Left lung (tissue), 10 donors: ENCODE measurements around the gene GPC5. TPM values are rescaled to one million over a fixed set of nuclear protein-coding genes. Genes with fewer than 3 reads are reported as not detected.

Experiments
- ATAC-seq: fragments of 200-7000 bp; cut with Tn5 transposase; one replicate; pipeline ENCODE4 v1.9.1; 2020; ENCODE audit warnings: moderate library complexity
- DNase-seq, 4 donors: peaks; one replicate each; pipeline ENCODE4 v3.0.0-alpha.2; 2013 to 2020
- H3K27ac ChIP-seq, 2 donors: fragments of 200-600 bp; sonication (generic) in 1 of 2; one replicate each; pipeline versions ENCODE4 v1.5.0 to v1.8.0; 2020 to 2021
- H3K27me3 ChIP-seq, 2 donors: fragments of 200-600 bp; sonication (generic) in 1 of 2; one replicate each; pipeline versions ENCODE4 v1.5.0 to v1.8.0; 2020 to 2021
- H3K36me3 ChIP-seq, 2 donors: fragments of 200-600 bp; sonication (generic) in 1 of 2; one replicate each; pipeline versions ENCODE4 v1.5.0 to v1.8.0; 2020 to 2021
- H3K4me1 ChIP-seq, 2 donors: fragments of 200-600 bp; one replicate each; pipeline ENCODE4 v1.8.0; 2021
- H3K4me3 ChIP-seq, 2 donors: fragments of 200-600 bp; sonication (generic) in 1 of 2; one replicate each; pipeline versions ENCODE4 v1.5.0 to v1.8.0; 2020 to 2021; ENCODE audit warnings: mild to moderate bottlenecking in 1 of 2
- H3K9me3 ChIP-seq, 2 donors: fragments of 200-600 bp; sonication (generic) in 1 of 2; one replicate each; pipeline versions ENCODE4 v1.5.0 to v1.8.0; 2020 to 2021
- CTCF ChIP-seq, 2 donors: fragments of 200-600 bp; sonication (generic) in 1 of 2; IDR thresholded peaks; one replicate each; pipeline versions ENCODE4 v1.5.0 to v1.8.0; 2021; ENCODE audit warnings: antibody characterized with exemption in 2 of 2
- intact Hi-C, 2 donors: fragments of 100-400 bp; cut with DNase I; formaldehyde crosslinking; loops; one replicate each; pipeline versions ENCODE4 v1.11.2 to v1.14.2; 2022
- polyA plus RNA-seq, 6 donors: library from polyadenylated mRNA; unstranded; fragments of 120-200 nt; gene quantifications; one replicate each; pipeline ENCODE4 v1.2.1, GENCODE V29; 2013; ENCODE audit not compliant: insufficient read length in 6 of 6
- total RNA-seq, 2 donors: library from RNA; stranded (reverse); fragmentation: NEBNext Ultra II Directional; extraction: Animal tissue kit (Norgen Biotek cat#: 25700); gene quantifications; one replicate each; pipeline ENCODE4 v1.2.1, GENCODE V29; 2021
- donor health status: DM: no; HTN: yes; CAD: no.
- donor health status: DM: no; HTN: no; CAD: no.

The GPC5 gene
- total and polyA plus RNA-seq, 8 donors = 9.2 to 19.5 (median 11.5) TPM

DNA sequence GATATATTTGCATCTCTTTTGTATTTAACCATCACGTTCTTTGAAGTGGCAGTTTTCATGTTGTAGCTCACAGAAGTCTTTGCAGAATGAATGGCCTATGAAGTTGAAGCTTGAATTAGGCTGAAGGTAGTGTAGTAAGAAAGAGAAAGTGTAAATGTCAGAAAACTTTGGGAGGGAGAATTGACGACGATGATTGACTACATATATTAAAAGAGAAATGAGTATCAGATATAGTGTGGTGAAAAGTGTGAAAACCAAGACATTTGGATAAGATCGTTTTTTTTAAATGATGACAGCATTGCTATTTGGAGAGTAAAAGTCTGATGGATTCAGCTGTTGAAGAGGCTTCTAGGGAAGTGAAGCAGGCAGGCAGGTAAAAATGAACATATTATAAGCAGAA lies 14.6 kb upstream of the GPC5 start:
- intact Hi-C loops = no loop called here

DNA sequence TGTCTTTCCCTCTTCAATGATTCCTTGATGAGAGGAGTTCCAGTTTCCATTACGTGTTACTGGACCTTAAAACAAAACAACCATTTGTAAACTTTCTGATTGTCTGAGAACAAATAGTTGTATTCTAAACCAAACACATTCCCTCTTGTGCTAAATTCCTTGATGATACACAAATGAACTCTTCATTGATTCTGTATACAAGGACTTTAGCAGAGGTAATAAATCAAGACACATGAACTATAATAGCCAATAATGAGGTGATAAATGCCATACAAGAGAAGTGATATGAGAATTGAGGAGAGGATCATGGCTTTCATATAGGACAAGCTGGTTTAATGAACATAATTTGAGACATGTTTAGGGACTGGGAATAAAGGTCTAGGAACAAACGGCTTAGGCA lies 13.5 kb upstream of the GPC5 start:
- H3K9me3 ChIP-seq = no peaks in the 10 kb centered on the region
- H3K27me3 ChIP-seq = no peaks in the 10 kb centered on the region
- ATAC-seq (no peak), DNase-seq (no peak)
- H3K4me1 ChIP-seq = no peaks in the 10 kb centered on the region
- no peak for TF ChIP-seq CTCF (IDR thresholded peaks at IDR 0.05)
- intact Hi-C loops = no loop called here
- no peak overlapping the region for H3K4me3 ChIP-seq
- no peaks in the 10 kb centered on the region for H3K36me3 ChIP-seq
- no peak overlapping the region for H3K27ac ChIP-seq

More for the DNA sequence above, 14.6 kb upstream of the GPC5 start:
- no peaks in the 10 kb centered on the region for H3K9me3 ChIP-seq
- H3K27me3 ChIP-seq = no peaks in the 10 kb centered on the region
- H3K4me3 ChIP-seq = no peak overlapping the region
- no peak for TF ChIP-seq CTCF (IDR thresholded peaks at IDR 0.05)
- H3K36me3 ChIP-seq = no peaks in the 10 kb centered on the region
- no peak for ATAC-seq
- H3K27ac ChIP-seq = no peak overlapping the region
- H3K4me1 ChIP-seq = no peaks in the 10 kb centered on the region
- DNase-seq = no peak

DNA sequence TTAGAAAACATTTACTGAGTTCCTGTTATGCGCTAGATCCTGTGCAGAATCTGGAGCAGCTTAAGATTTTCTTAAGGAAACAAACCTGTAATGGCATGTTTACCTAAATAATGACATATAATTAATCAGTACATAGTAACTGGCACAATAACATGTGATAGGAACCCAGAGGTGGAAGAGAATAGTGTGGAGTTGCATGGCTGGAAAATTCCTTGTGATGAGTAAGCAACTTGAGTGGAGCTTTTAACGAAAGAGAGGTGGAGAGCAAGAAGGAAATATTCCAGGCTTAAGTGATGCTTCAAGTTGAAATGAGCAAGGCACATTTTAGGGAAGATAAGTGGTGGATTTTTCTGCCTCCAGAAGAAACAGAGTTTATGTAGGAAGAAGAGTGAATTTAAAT lies 9.2 kb upstream of the GPC5 start:
- H3K27ac ChIP-seq = peak overlapping the region in 1 of 2 donors; percentile 49
- no peak overlapping the region for H3K4me3 ChIP-seq
- no peaks in the 10 kb centered on the region for H3K36me3 ChIP-seq
- intact Hi-C loops = no loop called here
- ATAC-seq (peak; percentile 96), DNase-seq (no peak)
- no peak for TF ChIP-seq CTCF (IDR thresholded peaks at IDR 0.05)
- H3K9me3 ChIP-seq = no peaks in the 10 kb centered on the region
- H3K27me3 ChIP-seq = peaks cover 0 to 15% of the 10 kb centered on the region in 2 donors
- no peaks in the 10 kb centered on the region for H3K4me1 ChIP-seq

- ATAC-seq (peak; percentile 55), DNase-seq (no peak)
- H3K4me1 ChIP-seq = peaks cover 0 to 19% of the 10 kb centered on the region in 2 donors
- no peaks in the 10 kb centered on the region for H3K36me3 ChIP-seq
- H3K27me3 ChIP-seq = peaks cover 19 to 81% of the 10 kb centered on the region in 2 donors
- intact Hi-C loops = no loop called here
- H3K4me3 ChIP-seq = no peak overlapping the region
- no peaks in the 10 kb centered on the region for H3K9me3 ChIP-seq
- peak overlapping the region in 1 of 2 donors; percentile 37 for H3K27ac ChIP-seq
- TF ChIP-seq CTCF (IDR thresholded peaks at IDR 0.05) = no peak
Observed at GRCh38 chr13:91397595-91397994, 826 bp upstream of the GPC5 start.

DNA sequence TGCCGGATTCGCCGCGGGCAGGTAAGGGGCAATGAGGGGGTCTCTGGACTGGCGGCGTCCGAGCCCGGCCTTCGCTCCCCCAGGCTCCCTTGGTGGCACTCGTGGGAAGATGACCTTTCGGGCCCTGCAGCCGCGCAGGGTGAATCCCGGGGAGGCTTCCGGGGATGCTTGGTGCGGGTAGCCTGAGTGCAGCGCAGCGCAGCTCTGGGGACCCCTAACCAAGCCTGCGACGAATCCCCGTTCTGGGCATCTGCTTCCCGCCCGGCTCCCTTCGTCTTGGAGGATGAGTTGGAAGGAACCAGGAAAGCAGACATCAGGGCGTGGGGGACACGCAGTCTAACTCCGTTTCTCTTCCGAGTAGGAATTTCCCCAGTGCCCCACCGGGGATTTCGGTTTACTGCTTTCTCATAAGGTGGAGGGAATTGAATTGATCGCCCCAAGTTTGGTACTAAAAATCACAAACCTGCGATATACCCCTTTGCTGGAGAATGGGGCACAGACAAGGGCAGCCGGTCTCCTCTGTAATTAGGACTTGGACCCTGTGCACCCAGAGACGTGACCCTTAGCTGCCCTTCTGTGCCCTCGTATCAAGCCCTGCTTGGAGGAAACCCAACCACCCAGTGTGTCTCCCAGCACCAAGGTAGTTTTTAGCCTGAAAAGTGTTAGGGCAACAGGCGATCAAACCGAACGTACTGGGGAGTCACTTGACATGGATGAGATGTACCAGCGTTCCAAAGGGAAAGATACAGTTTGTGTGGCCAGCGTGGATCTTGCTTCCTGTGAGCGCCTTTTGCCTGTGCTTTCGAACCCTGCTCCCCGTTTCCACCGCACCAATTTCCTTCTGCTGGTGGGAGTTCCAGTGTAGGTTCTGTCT lies 1.0 kb downstream of the GPC5 start:
- Histone ChIP-seq H3K4me3 (peak overlapping the region; percentile 31 to 46), H3K9me3 (no peaks in the 10 kb centered on the region), H3K36me3 (no peaks in the 10 kb centered on the region), H3K4me1 (peaks cover 0 to 19% of the 10 kb centered on the region in 2 donors), H3K27me3 (peaks cover 19 to 74% of the 10 kb centered on the region in 2 donors), H3K27ac (no peak overlapping the region)
- no peak for DNase-seq
- no peak for TF ChIP-seq CTCF (IDR thresholded peaks at IDR 0.05)
- ATAC-seq = peak; percentile 24
- intact Hi-C loops = no loop called here
